CD4-positive, alpha-beta memory T cell (primary cell): Measurements from ENCODE around the gene DNAH3. TPM values are rescaled to one million over a fixed set of nuclear protein-coding genes. Genes with fewer than 3 reads are reported as not detected.

Experiments used
- CTCF ChIA-PET: fragments of 350-600 bp; sonication (Branson Sonifier 250); formaldehyde crosslinking; loops from one replicate; lab custom pipeline; 2021; ENCODE audit warnings: inconsistent platforms; ENCODE audit not compliant: partially characterized antibody; lab: Charles Lee
- POLR2A ChIA-PET: fragments of 350-600 bp; sonication (Branson Sonifier 250); formaldehyde crosslinking; loops from one replicate; lab custom pipeline; 2021; ENCODE audit not compliant: partially characterized antibody; lab: Charles Lee
- DNase-seq, 5 donors: peaks; one replicate each; pipeline versions ENCODE4 v3.0.0 to v3.0.0-alpha.2; 2020 to 2022; ENCODE audit warnings: mixed read lengths in 1 of 5
- H3K27ac ChIP-seq: one replicate; pipeline ENCODE4 v1.7.0; 2013; ENCODE audit warnings: low read depth, low read length
- H3K27me3 ChIP-seq: 2 replicates; pipeline ENCODE4 v1.7.0; 2013; ENCODE audit warnings: mild to moderate bottlenecking, low read length, moderate library complexity; ENCODE audit not compliant: insufficient read depth
- H3K36me3 ChIP-seq: 2 replicates; pipeline ENCODE4 v1.7.0; 2013; ENCODE audit warnings: mild to moderate bottlenecking, low read length, moderate library complexity; ENCODE audit not compliant: insufficient read depth
- H3K4me1 ChIP-seq: 2 replicates; pipeline ENCODE4 v1.7.0; 2013; ENCODE audit warnings: mild to moderate bottlenecking, low read length, moderate library complexity; ENCODE audit not compliant: insufficient read depth
- H3K4me3 ChIP-seq, 2 donors: one replicate each; pipeline ENCODE4 v1.7.0; 2013; ENCODE audit warnings: low read length in 2 of 2, mild to moderate bottlenecking in 1 of 2
- H3K9me3 ChIP-seq, 2 donors: one replicate each; pipeline ENCODE4 v1.7.0; 2013; ENCODE audit warnings: low read length in 2 of 2, control low read depth in 1 of 2; ENCODE audit not compliant: control insufficient read depth in 1 of 2
- H3K27ac Mint-ChIP-seq, 7 donors: one replicate each; pipeline ENCODE4 v1.8.0; 2020 to 2021; ENCODE audit warnings: mixed read lengths in 7 of 7, mild to moderate bottlenecking in 6 of 7, inconsistent platforms in 3 of 7, moderate library complexity in 3 of 7
- H3K27me3 Mint-ChIP-seq, 2 donors: one replicate each; pipeline ENCODE4 v1.8.0; 2020 to 2021; ENCODE audit warnings: mixed read lengths in 2 of 2
- H3K36me3 Mint-ChIP-seq, 2 donors: one replicate each; pipeline ENCODE4 v1.8.0; 2020 to 2021; ENCODE audit warnings: mixed read lengths in 2 of 2, inconsistent platforms in 1 of 2, mild to moderate bottlenecking in 1 of 2
- H3K4me1 Mint-ChIP-seq, 4 donors: one replicate each; pipeline ENCODE4 v1.8.0; 2020 to 2021; ENCODE audit warnings: mixed read lengths in 4 of 4, mild to moderate bottlenecking in 1 of 4
- H3K4me3 Mint-ChIP-seq, 8 donors: one replicate each; pipeline ENCODE4 v1.8.0; 2020 to 2021; ENCODE audit warnings: mixed read lengths in 8 of 8, mild to moderate bottlenecking in 7 of 8, moderate library complexity in 6 of 8, inconsistent platforms in 3 of 8
- H3K9me3 Mint-ChIP-seq, 8 donors: one replicate each; pipeline ENCODE4 v1.8.0; 2020 to 2021; ENCODE audit warnings: mixed read lengths in 8 of 8, mild to moderate bottlenecking in 5 of 8, inconsistent platforms in 3 of 8, moderate library complexity in 1 of 8
- intact Hi-C: fragments of 100-400 bp; cut with micrococcal nuclease; formaldehyde crosslinking; loops from one replicate; pipeline ENCODE4 v1.15.1; 2023
- polyA plus RNA-seq, 2 donors: library from polyadenylated mRNA; unstranded; fragments of 300-500 nt; fragmentation: Illumina TruSeq; gene quantifications; one replicate each; pipeline ENCODE4 v1.2.3, GENCODE V29; 2021
- total RNA-seq, 2 experiments: library from RNA; stranded (reverse); gene quantifications; one replicate each; pipeline ENCODE4 v1.2.3, GENCODE V29; 2021

DNAH3 gene
- total and polyA plus RNA-seq, 4 experiments from 2014 or later: not detected

- H3K4me1 Mint-ChIP-seq: peaks cover 0 to 1% (median 0%) of the 10 kb centered on the region in 4 donors
- no peaks in the 10 kb centered on the region for H3K4me1 ChIP-seq
- H3K4me3 Mint-ChIP-seq: no peak overlapping the region
- DNase-seq: no peak
- no peak overlapping the region for H3K27ac Mint-ChIP-seq
- no peaks in the 10 kb centered on the region for H3K9me3 Mint-ChIP-seq
- peaks cover 13% of the 10 kb centered on the region for H3K36me3 ChIP-seq
- no peaks in the 10 kb centered on the region for H3K9me3 ChIP-seq
- no peak overlapping the region for H3K27ac ChIP-seq
- ChIA-PET POLR2A (no interaction called here), CTCF (no interaction called here)
- intact Hi-C loops: no loop called here
- H3K4me3 ChIP-seq: no peak overlapping the region
- no peaks in the 10 kb centered on the region for H3K27me3 ChIP-seq
- peaks cover 34 to 50% of the 10 kb centered on the region in 2 donors for H3K36me3 Mint-ChIP-seq
- H3K27me3 Mint-ChIP-seq: no peaks in the 10 kb centered on the region
Observed at GRCh38 chr16:20920799-20921198, 229.8 kb downstream of the DNAH3 start.

- no peak overlapping the region for H3K4me3 Mint-ChIP-seq
- Histone ChIP-seq H3K4me3 (no peak overlapping the region), H3K36me3 (peaks cover 13% of the 10 kb centered on the region), H3K27ac (no peak overlapping the region), H3K4me1 (no peaks in the 10 kb centered on the region), H3K27me3 (no peaks in the 10 kb centered on the region), H3K9me3 (no peaks in the 10 kb centered on the region)
- intact Hi-C loops: no loop called here
- H3K27ac Mint-ChIP-seq: no peak overlapping the region
- ChIA-PET POLR2A (no interaction called here), CTCF (interaction anchor here (1.0 kb wide), 1 partner anchor 46 kb away, joined by 3 read pairs; no protein-coding TSS in a partner anchor)
- no peak for DNase-seq
- H3K9me3 Mint-ChIP-seq: no peaks in the 10 kb centered on the region
- H3K36me3 Mint-ChIP-seq: peaks cover 36 to 48% of the 10 kb centered on the region in 2 donors
- peaks cover 0 to 1% (median 0%) of the 10 kb centered on the region in 4 donors for H3K4me1 Mint-ChIP-seq
- H3K27me3 Mint-ChIP-seq: no peaks in the 10 kb centered on the region
Observed at GRCh38 chr16:20920091-20920490, 230.6 kb downstream of the DNAH3 start.

- peaks cover 0 to 1% (median 0%) of the 10 kb centered on the region in 4 donors for H3K4me1 Mint-ChIP-seq
- peaks cover 36 to 38% of the 10 kb centered on the region in 2 donors for H3K36me3 Mint-ChIP-seq
- H3K9me3 Mint-ChIP-seq: no peaks in the 10 kb centered on the region
- DNase-seq: no peak
- ChIA-PET CTCF (no interaction called here), POLR2A (no interaction called here)
- no peaks in the 10 kb centered on the region for H3K27me3 Mint-ChIP-seq
- no peak overlapping the region for H3K27ac Mint-ChIP-seq
- intact Hi-C loops: no loop called here
- Histone ChIP-seq H3K27me3 (no peaks in the 10 kb centered on the region), H3K4me1 (no peaks in the 10 kb centered on the region), H3K9me3 (no peaks in the 10 kb centered on the region), H3K4me3 (no peak overlapping the region), H3K27ac (no peak overlapping the region), H3K36me3 (peaks cover 3% of the 10 kb centered on the region)
- H3K4me3 Mint-ChIP-seq: no peak overlapping the region
Observed at GRCh38 chr16:20918486-20919239, 232.0 kb downstream of the DNAH3 start.

GRCh38 chr16:20916942-20917341 lies 233.7 kb downstream of the DNAH3 start:
- Mint-ChIP-seq H3K4me1 (peaks cover 0 to 1% (median 0%) of the 10 kb centered on the region in 4 donors), H3K27ac (no peak overlapping the region), H3K27me3 (no peaks in the 10 kb centered on the region), H3K4me3 (no peak overlapping the region), H3K9me3 (no peaks in the 10 kb centered on the region), H3K36me3 (peaks cover 29 to 31% of the 10 kb centered on the region in 2 donors)
- peaks cover 3% of the 10 kb centered on the region for H3K36me3 ChIP-seq
- H3K9me3 ChIP-seq: no peaks in the 10 kb centered on the region
- no peaks in the 10 kb centered on the region for H3K4me1 ChIP-seq
- intact Hi-C loops: no loop called here
- DNase-seq: no peak
- no peak overlapping the region for H3K4me3 ChIP-seq
- no peaks in the 10 kb centered on the region for H3K27me3 ChIP-seq
- POLR2A ChIA-PET: no interaction called here
- CTCF ChIA-PET: interaction anchor here (0.6 kb wide), 1 partner anchor 18 kb away, joined by 3 read pairs; no protein-coding TSS in a partner anchor
- no peak overlapping the region for H3K27ac ChIP-seq

GRCh38 chr16:20916289-20916688 lies 234.4 kb downstream of the DNAH3 start:
- Histone ChIP-seq H3K27ac (no peak overlapping the region), H3K9me3 (no peaks in the 10 kb centered on the region), H3K36me3 (peaks cover 3% of the 10 kb centered on the region), H3K27me3 (no peaks in the 10 kb centered on the region), H3K4me3 (no peak overlapping the region), H3K4me1 (no peaks in the 10 kb centered on the region)
- H3K27ac Mint-ChIP-seq: no peak overlapping the region
- H3K36me3 Mint-ChIP-seq: peaks cover 29 to 31% of the 10 kb centered on the region in 2 donors
- H3K4me1 Mint-ChIP-seq: peaks cover 0 to 2% (median 1%) of the 10 kb centered on the region in 4 donors
- no peaks in the 10 kb centered on the region for H3K27me3 Mint-ChIP-seq
- CTCF ChIA-PET: no interaction called here
- POLR2A ChIA-PET: no interaction called here
- no peak for DNase-seq
- intact Hi-C loops: no loop called here
- no peak overlapping the region for H3K4me3 Mint-ChIP-seq
- no peaks in the 10 kb centered on the region for H3K9me3 Mint-ChIP-seq

- H3K4me1 Mint-ChIP-seq: peaks cover 5 to 7% (median 5%) of the 10 kb centered on the region in 4 donors
- H3K27me3 Mint-ChIP-seq: no peaks in the 10 kb centered on the region
- DNase-seq: no peak
- no peaks in the 10 kb centered on the region for H3K27me3 ChIP-seq
- H3K36me3 ChIP-seq: no peaks in the 10 kb centered on the region
- H3K27ac Mint-ChIP-seq: no peak overlapping the region
- intact Hi-C loops: no loop called here
- no peaks in the 10 kb centered on the region for H3K4me1 ChIP-seq
- H3K4me3 ChIP-seq: no peak overlapping the region
- no peaks in the 10 kb centered on the region for H3K9me3 Mint-ChIP-seq
- peaks cover 5 to 13% of the 10 kb centered on the region in 2 donors for H3K36me3 Mint-ChIP-seq
- no peak overlapping the region for H3K27ac ChIP-seq
- no peaks in the 10 kb centered on the region for H3K9me3 ChIP-seq
- CTCF ChIA-PET: interaction anchor here (1.2 kb wide), 1 partner anchor 61 kb away, joined by 3 read pairs; no protein-coding TSS in a partner anchor
- POLR2A ChIA-PET: interaction anchor here (3.0 kb wide), 1 partner anchor 11 kb away, joined by 10 read pairs; the partner anchor contains the start of genes DCUN1D3 and LYRM1
- H3K4me3 Mint-ChIP-seq: no peak overlapping the region
Observed at GRCh38 chr16:20911361-20911760, 239.3 kb downstream of the DNAH3 start.

- no peak overlapping the region for H3K4me3 ChIP-seq
- H3K9me3 ChIP-seq: no peaks in the 10 kb centered on the region
- H3K4me1 Mint-ChIP-seq: peaks cover 5 to 10% (median 7%) of the 10 kb centered on the region in 4 donors
- H3K9me3 Mint-ChIP-seq: no peaks in the 10 kb centered on the region
- no peaks in the 10 kb centered on the region for H3K27me3 Mint-ChIP-seq
- H3K4me3 Mint-ChIP-seq: no peak overlapping the region
- no peak overlapping the region for H3K27ac ChIP-seq
- no peaks in the 10 kb centered on the region for H3K4me1 ChIP-seq
- CTCF ChIA-PET: interaction anchor here (1.2 kb wide), 1 partner anchor 61 kb away, joined by 3 read pairs; no protein-coding TSS in a partner anchor
- no peak for DNase-seq
- no peaks in the 10 kb centered on the region for H3K27me3 ChIP-seq
- H3K36me3 ChIP-seq: no peaks in the 10 kb centered on the region
- no peak overlapping the region for H3K27ac Mint-ChIP-seq
- H3K36me3 Mint-ChIP-seq: peaks cover 3 to 9% of the 10 kb centered on the region in 2 donors
- POLR2A ChIA-PET: interaction anchor here (3.0 kb wide), 1 partner anchor 11 kb away, joined by 10 read pairs; the partner anchor contains the start of genes DCUN1D3 and LYRM1
- intact Hi-C loops: no loop called here
Observed at GRCh38 chr16:20910781-20911321, 239.8 kb downstream of the DNAH3 start.
